Activated naive CD4-positive, alpha-beta T cell treated with anti-CD3 and anti-CD28 coated beads, Interleukin-2, amount 50 U/mL, for 24 hours (primary cell): ENCODE measurements around the gene SLC48A1.
A peak's percentile ranks its signal among the peaks of the same experiment; 100 is the strongest.

Experiments
- H3K27ac Mint-ChIP-seq: one replicate; pipeline ENCODE4 v1.8.0; 2021; ENCODE audit warnings: mild to moderate bottlenecking, mixed read lengths
- H3K27me3 Mint-ChIP-seq: one replicate; pipeline ENCODE4 v1.8.0; 2021; ENCODE audit warnings: mixed read lengths
- H3K36me3 Mint-ChIP-seq: one replicate; pipeline ENCODE4 v1.8.0; 2021; ENCODE audit warnings: mixed read lengths
- H3K4me1 Mint-ChIP-seq: one replicate; pipeline ENCODE4 v1.8.0; 2021; ENCODE audit warnings: mixed read lengths
- H3K4me3 Mint-ChIP-seq: one replicate; pipeline ENCODE4 v1.8.0; 2021; ENCODE audit warnings: mild to moderate bottlenecking, mixed read lengths
- H3K9me3 Mint-ChIP-seq: one replicate; pipeline ENCODE4 v1.8.0; 2021; ENCODE audit warnings: mixed read lengths

SLC48A1 gene

GRCh38 chr12:47773062-47773857 is at the start of gene SLC48A1:
TSS of gene SLC48A1 (plus strand) at chr12:47773238. CDS start at chr12:47773305, 67 bp downstream.
- Mint-ChIP-seq H3K27me3 (no peaks in the 10 kb centered on the region), H3K36me3 (no peaks in the 10 kb centered on the region), H3K4me1 (peaks cover 26% of the 10 kb centered on the region), H3K4me3 (peak within 1 kb of the TSS; percentile 91), H3K27ac (peak within 1 kb of the TSS; percentile 88), H3K9me3 (no peaks in the 10 kb centered on the region)

GRCh38 chr12:47725091-47725772 is 47.8 kb upstream of the SLC48A1 start, which contains the start of gene ENDOU:
TSS of gene ENDOU (minus strand) at chr12:47725490. CDS start at chr12:47725413, 77 bp downstream.
- Mint-ChIP-seq H3K36me3 (peaks cover 2% of the 10 kb centered on the region), H3K27ac (no peak within 1 kb of the TSS)

DNA sequence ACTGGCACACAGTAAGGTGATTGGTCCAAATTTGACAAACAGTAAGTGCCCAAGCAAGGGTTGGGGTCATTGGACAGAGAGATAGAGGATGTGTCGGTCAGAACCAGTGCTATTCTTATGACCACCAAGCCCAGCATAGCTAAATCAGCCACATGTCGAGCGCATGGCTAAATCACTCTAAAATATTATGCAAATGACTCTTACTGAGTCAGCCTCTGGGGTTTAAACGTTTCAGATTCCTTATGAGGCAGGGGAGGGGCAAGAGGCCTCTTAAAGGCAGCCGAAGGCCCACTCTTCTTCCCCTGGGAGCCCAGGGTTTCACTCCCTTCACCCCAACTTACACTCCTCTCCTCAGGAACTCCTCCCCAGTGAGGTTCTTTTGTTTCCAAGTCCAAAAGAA is 47.1 kb upstream of the SLC48A1 start:
- H3K4me3 Mint-ChIP-seq = no peak overlapping the region
- H3K9me3 Mint-ChIP-seq = no peaks in the 10 kb centered on the region
- peaks cover 10% of the 10 kb centered on the region for H3K4me1 Mint-ChIP-seq
- no peak overlapping the region for H3K27ac Mint-ChIP-seq
- H3K27me3 Mint-ChIP-seq = no peaks in the 10 kb centered on the region
- peaks cover 2% of the 10 kb centered on the region for H3K36me3 Mint-ChIP-seq

More at GRCh38 chr12:47725091-47725772, 47.8 kb upstream of the SLC48A1 start, which contains the start of gene ENDOU:
- Mint-ChIP-seq H3K27me3 (no peaks in the 10 kb centered on the region), H3K9me3 (no peaks in the 10 kb centered on the region), H3K4me3 (no peak within 1 kb of the TSS), H3K4me1 (peaks cover 10% of the 10 kb centered on the region)

DNA sequence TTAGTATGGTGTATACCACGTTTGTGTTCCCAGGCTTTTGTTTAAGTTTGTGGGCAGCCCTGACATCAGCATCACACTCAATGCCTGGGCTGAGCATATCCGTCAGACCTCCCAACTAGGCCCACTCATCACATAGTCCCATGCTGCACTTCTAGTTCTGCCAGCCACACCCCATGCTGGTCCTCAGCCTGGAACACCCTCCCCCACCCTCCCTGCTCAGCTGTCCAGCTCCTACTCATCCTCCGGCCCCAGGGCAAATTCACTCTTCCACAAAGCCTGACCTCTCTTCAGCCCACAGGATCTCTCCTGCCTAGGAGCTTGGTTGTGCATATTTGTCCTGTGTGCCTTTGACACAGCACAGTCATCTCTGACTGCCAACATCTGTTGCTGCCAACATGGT is 43.8 kb upstream of the SLC48A1 start:
- Mint-ChIP-seq H3K9me3 (no peaks in the 10 kb centered on the region), H3K27ac (no peak overlapping the region), H3K36me3 (no peaks in the 10 kb centered on the region), H3K4me3 (no peak overlapping the region), H3K4me1 (no peaks in the 10 kb centered on the region), H3K27me3 (no peaks in the 10 kb centered on the region)

DNA sequence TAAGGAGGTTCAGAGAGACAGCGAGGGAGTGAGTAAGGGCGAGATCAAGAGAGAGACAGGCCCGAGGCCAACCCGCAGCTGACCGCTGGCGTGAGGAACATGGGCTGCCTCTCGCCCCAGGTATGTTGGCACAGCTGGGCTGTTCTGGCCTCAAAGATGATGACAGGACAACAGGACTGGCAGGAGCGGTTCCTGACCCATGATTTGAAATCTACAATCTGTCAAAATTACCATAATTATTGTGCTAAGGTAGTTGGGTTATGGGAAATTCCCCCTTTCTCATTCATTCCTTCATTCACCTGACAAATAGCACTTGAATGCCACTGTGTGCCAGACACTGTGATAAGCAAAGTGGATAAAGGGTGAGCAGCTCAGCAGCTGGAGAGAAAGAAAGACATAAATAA is 42.7 kb upstream of the SLC48A1 start:
- Mint-ChIP-seq H3K9me3 (no peaks in the 10 kb centered on the region), H3K4me1 (no peaks in the 10 kb centered on the region), H3K36me3 (no peaks in the 10 kb centered on the region), H3K27ac (no peak overlapping the region), H3K27me3 (no peaks in the 10 kb centered on the region), H3K4me3 (no peak overlapping the region)

DNA sequence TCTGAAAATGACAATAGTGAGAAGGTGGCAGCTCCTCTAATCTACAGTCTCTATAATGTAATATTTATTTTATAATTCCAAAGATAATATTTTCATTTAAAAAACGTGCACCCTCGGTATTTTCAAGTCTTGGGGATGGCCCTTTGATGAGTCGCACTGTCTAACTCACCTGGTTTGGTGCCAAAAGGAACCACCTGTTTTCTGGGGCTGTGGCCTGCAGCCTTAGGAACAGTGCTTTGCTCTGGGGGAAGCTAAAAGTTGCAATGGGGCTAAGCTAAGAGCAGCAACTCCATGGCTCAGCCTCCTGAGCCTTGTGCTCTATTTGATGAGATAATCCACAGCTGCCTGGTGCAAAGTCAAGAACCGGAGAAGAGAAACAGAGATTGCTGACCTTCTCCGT is 41.3 kb upstream of the SLC48A1 start:
- H3K27me3 Mint-ChIP-seq = no peaks in the 10 kb centered on the region
- no peaks in the 10 kb centered on the region for H3K36me3 Mint-ChIP-seq
- no peaks in the 10 kb centered on the region for H3K4me1 Mint-ChIP-seq
- no peaks in the 10 kb centered on the region for H3K9me3 Mint-ChIP-seq
- no peak overlapping the region for H3K27ac Mint-ChIP-seq
- no peak overlapping the region for H3K4me3 Mint-ChIP-seq

DNA sequence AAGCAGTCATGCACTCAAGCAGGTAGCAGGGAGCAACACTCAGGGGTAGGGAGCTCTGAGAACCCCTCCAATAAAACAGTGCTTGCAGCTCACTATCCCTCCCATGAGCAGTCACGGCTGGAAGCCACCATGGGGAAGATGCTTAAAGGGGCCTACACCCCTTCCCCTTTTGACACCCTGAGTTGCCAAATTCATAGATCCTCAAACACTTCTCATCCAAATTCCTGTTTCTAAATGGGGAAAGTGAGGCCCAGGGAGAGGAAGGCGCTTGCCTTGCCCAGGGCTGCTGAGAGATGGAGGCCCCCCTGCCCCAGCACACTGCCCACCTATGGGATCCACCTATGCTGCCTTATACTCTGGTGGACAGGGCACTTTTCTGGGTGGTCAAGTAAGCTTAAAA is 40.5 kb upstream of the SLC48A1 start:
- no peaks in the 10 kb centered on the region for H3K36me3 Mint-ChIP-seq
- no peak overlapping the region for H3K4me3 Mint-ChIP-seq
- H3K9me3 Mint-ChIP-seq = no peaks in the 10 kb centered on the region
- H3K27me3 Mint-ChIP-seq = no peaks in the 10 kb centered on the region
- H3K27ac Mint-ChIP-seq = no peak overlapping the region
- no peaks in the 10 kb centered on the region for H3K4me1 Mint-ChIP-seq

GRCh38 chr12:47733142-47733541 is 39.9 kb upstream of the SLC48A1 start:
- no peaks in the 10 kb centered on the region for H3K27me3 Mint-ChIP-seq
- H3K9me3 Mint-ChIP-seq = no peaks in the 10 kb centered on the region
- H3K36me3 Mint-ChIP-seq = no peaks in the 10 kb centered on the region
- no peaks in the 10 kb centered on the region for H3K4me1 Mint-ChIP-seq
- no peak overlapping the region for H3K4me3 Mint-ChIP-seq
- H3K27ac Mint-ChIP-seq = no peak overlapping the region

GRCh38 chr12:47734725-47735480 is 38.1 kb upstream of the SLC48A1 start:
- no peak overlapping the region for H3K27ac Mint-ChIP-seq

GRCh38 chr12:47735649-47736048 is 37.4 kb upstream of the SLC48A1 start:
- Mint-ChIP-seq H3K36me3 (no peaks in the 10 kb centered on the region), H3K4me3 (no peak overlapping the region), H3K4me1 (peaks cover 9% of the 10 kb centered on the region), H3K9me3 (no peaks in the 10 kb centered on the region), H3K27ac (no peak overlapping the region), H3K27me3 (no peaks in the 10 kb centered on the region)

More at GRCh38 chr12:47734725-47735480, 38.1 kb upstream of the SLC48A1 start:
- no peaks in the 10 kb centered on the region for H3K27me3 Mint-ChIP-seq
- no peaks in the 10 kb centered on the region for H3K36me3 Mint-ChIP-seq
- peaks cover 6% of the 10 kb centered on the region for H3K4me1 Mint-ChIP-seq
- H3K9me3 Mint-ChIP-seq = no peaks in the 10 kb centered on the region
- no peak overlapping the region for H3K4me3 Mint-ChIP-seq

- Mint-ChIP-seq H3K4me3 (no peak overlapping the region), H3K27me3 (no peaks in the 10 kb centered on the region), H3K9me3 (no peaks in the 10 kb centered on the region), H3K27ac (no peak overlapping the region), H3K4me1 (peaks cover 12% of the 10 kb centered on the region), H3K36me3 (no peaks in the 10 kb centered on the region)
Measured at GRCh38 chr12:47736216-47736615, 36.8 kb upstream of the SLC48A1 start.

GRCh38 chr12:47736877-47737676 is 36.0 kb upstream of the SLC48A1 start:
- no peaks in the 10 kb centered on the region for H3K9me3 Mint-ChIP-seq
- H3K4me3 Mint-ChIP-seq = no peak overlapping the region
- H3K27ac Mint-ChIP-seq = no peak overlapping the region
- H3K4me1 Mint-ChIP-seq = peaks cover 21% of the 10 kb centered on the region
- H3K36me3 Mint-ChIP-seq = no peaks in the 10 kb centered on the region
- no peaks in the 10 kb centered on the region for H3K27me3 Mint-ChIP-seq

GRCh38 chr12:47737936-47738594 is 35.0 kb upstream of the SLC48A1 start:
- Mint-ChIP-seq H3K27me3 (no peaks in the 10 kb centered on the region), H3K4me1 (peaks cover 25% of the 10 kb centered on the region), H3K9me3 (no peaks in the 10 kb centered on the region), H3K4me3 (no peak overlapping the region), H3K27ac (no peak overlapping the region), H3K36me3 (no peaks in the 10 kb centered on the region)

GRCh38 chr12:47739297-47739696 is 33.7 kb upstream of the SLC48A1 start:
- Mint-ChIP-seq H3K36me3 (no peaks in the 10 kb centered on the region), H3K27ac (no peak overlapping the region), H3K4me3 (no peak overlapping the region), H3K4me1 (peaks cover 25% of the 10 kb centered on the region), H3K27me3 (no peaks in the 10 kb centered on the region), H3K9me3 (no peaks in the 10 kb centered on the region)
